GM18499 (cell line): ENCODE results near the gene ENPP7.

Experiments
- ATAC-seq: cut with Tn5 transposase; IDR thresholded peaks from one replicate; pipeline ENCODE4 v1.9.1; 2021; ENCODE audit warnings: moderate number of reproducible peaks; ENCODE audit not compliant: insufficient read depth, unreplicated experiment

Gene ENPP7

DNA sequence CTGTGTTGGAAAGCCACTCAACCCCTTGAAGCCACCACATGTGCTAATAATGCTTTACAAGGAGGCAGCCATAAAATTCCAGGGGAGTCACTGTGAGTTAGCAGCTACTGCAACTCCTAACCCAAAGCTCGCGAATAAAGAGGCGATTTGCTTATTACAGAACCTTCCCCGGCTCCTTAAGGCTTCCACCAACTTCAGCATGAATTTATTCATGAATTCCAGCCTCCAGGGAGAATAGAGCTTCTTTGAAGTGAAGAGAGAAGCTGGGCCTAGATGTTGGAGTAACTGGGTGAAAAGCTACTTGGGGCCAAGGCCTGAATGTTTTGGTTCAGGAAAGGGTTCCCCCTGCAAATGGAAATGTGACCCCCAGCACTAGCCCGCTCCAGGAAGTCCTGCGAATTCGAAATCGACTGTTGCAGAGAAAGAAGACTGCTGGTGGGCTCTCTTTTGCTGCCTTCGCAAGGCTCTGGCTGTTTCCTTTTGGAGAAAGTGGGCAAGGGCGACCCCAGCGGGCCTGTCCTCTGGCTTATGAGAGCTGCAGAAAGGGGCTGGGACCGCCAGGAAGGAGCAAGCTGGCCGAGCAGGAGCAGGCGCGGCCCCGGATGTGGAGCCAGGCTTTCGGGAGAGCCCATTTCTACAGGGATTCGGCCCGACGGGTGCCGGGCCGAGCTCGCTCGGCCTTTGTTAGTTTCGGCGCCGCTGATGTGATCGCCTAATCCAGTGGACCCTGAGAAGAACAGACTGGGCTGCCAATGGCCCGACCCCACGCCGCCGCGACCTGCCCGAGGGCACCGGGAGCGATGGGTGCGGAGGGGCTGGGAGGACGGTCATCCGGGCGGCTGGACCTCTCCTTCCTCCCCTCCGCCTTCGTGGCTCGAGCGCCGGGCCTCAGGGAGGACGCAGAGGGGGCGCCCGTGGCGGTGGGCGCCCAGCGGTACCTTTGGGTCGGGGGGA lies 58.5 kb downstream of the ENPP7 start:
- ATAC-seq, result no peak

DNA sequence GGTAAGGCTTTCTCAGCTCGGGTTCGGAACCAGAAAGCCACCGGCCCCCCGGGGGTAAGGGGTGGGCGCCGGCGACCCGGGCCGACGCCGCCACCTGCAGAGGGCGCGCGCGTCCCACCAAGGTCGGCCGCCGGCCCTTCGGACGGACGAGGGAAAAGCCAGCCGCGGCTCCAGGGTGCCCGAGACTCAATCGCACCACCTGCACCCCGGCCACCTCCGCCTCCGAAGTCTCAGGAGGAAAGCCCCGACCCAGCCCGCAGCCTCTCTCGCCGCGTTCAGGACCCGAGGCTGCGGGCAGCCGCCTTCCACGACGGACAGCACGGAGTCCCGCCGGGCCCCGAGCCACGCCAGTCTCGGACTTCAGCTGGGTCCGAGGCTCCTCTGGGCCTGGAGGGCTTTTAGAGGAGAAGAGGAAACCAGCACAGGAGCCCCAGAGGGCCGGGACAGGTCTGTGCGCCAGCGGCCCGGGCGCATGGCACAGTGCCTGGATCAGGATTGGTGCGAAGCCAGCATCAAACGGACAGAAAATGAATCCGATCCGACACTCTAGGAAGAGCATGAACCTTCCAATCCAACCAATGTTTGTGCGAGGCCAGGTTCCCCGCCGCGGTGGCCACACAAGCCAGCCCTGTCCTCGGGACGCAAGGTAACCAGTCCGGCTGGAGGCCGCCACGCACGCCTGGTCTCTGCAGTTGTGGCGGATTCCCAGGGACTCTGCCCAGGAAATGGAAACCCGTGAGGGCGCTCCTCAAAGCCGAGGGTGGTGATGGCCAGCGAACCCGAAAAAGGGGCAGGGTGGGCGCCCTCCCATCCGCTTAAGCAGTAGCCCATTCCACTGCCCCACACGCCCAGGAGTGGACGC lies 59.4 kb downstream of the ENPP7 start:
- ATAC-seq, result no peak

- ATAC-seq, result no peak
These were observed 60.3 kb downstream of the ENPP7 start for GRCh38 chr17:79790805-79791734.

DNA sequence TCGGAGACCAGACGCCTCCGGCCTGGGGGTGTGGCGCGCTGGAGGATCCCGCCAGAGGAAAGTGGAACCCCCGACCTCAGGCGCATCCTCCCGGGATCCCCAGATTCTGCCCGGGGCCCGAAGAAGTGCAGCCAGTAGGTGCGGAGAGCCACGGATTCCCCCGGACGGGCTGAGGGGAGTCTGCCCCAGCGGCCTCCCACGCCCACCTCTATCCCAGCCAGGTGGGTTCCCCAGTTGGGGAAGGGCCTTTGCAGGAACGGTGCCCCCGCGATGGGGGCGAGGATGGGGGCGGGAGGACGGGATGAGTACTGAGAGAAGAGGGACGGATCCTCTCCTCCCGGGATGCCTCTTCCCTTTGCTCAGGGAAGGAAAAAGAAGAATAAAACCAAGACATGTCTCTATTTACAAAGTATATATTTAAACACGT lies 61.0 kb downstream of the ENPP7 start:
- ATAC-seq, result no peak
